PC-9 (cell line): Measurements from ENCODE around the gene SYNPR. TPM values are rescaled to one million over a fixed set of nuclear protein-coding genes. Genes with fewer than 3 reads are reported as not detected.

Experiments
- BruUV-seq: library from RNA; stranded (reverse); fragments of 400-500 nt; replicated peaks from 2 replicates; lab custom pipeline; 2021; lab: Mats Ljungman, UMichigan
- CTCF ChIA-PET: fragments of 300-600 bp; sonication (Branson Sonifier 250); formaldehyde crosslinking; loops from one replicate; lab custom pipeline; 2022; ENCODE audit warnings: antibody characterized with exemption; lab: Charles Lee
- POLR2A ChIA-PET: fragments of 300-600 bp; sonication (Branson Sonifier 250); formaldehyde crosslinking; loops from one replicate; lab custom pipeline; 2022; ENCODE audit warnings: antibody characterized with exemption; ENCODE audit not compliant: unreplicated experiment; lab: Charles Lee
- DNase-seq, 2 experiments: peaks; one replicate each; pipeline versions ENCODE4 v3.0.0 to v3.0.0-alpha.2; 2015 to 2022; ENCODE audit warnings: mixed read lengths in 1 of 2
- H2AFZ ChIP-seq: fragments of 200-600 bp; sonication (generic); 2 replicates; pipeline ENCODE4 v1.8.1; 2017; ENCODE audit warnings: antibody characterized with exemption
- H3F3A ChIP-seq: fragments of 200-600 bp; sonication (generic); 2 replicates; pipeline ENCODE4 v1.8.1; 2017; ENCODE audit warnings: antibody characterized with exemption, mild to moderate bottlenecking, low read depth; ENCODE audit not compliant: insufficient read depth
- H3K27ac ChIP-seq: fragments of 200-600 bp; sonication (generic); 2 replicates; pipeline ENCODE4 v1.6.1; 2016; ENCODE audit warnings: mixed run types
- H3K27me3 ChIP-seq: fragments of 200-600 bp; sonication (generic); 2 replicates; pipeline ENCODE4 v1.6.1; 2016; ENCODE audit warnings: low read depth, mixed run types; ENCODE audit not compliant: insufficient read depth
- H3K36me3 ChIP-seq: fragments of 200-600 bp; sonication (generic); 2 replicates; pipeline ENCODE4 v1.6.1; 2016; ENCODE audit warnings: low read depth, mixed run types
- H3K4me1 ChIP-seq: fragments of 200-600 bp; sonication (generic); replicated peaks from 2 replicates; pipeline ENCODE4 v1.6.1; 2016; ENCODE audit warnings: mixed run types; ENCODE audit not compliant: insufficient read depth
- H3K4me2 ChIP-seq: fragments of 200-600 bp; sonication (generic); 2 replicates; pipeline ENCODE4 v1.6.1; 2017; ENCODE audit warnings: mixed run types
- H3K4me3 ChIP-seq: fragments of 200-600 bp; sonication (generic); 2 replicates; pipeline ENCODE4 v1.6.1; 2016; ENCODE audit warnings: mixed run types
- H3K79me2 ChIP-seq: fragments of 200-600 bp; sonication (generic); 2 replicates; pipeline ENCODE4 v1.6.1; 2017; ENCODE audit warnings: low read depth, mixed run types
- H3K9me2 ChIP-seq: fragments of 200-600 bp; sonication (generic); 2 replicates; pipeline ENCODE4 v1.8.1; 2017; ENCODE audit warnings: mild to moderate bottlenecking; ENCODE audit not compliant: insufficient read depth
- H3K9me3 ChIP-seq: fragments of 200-600 bp; sonication (generic); 2 replicates; pipeline ENCODE4 v1.8.1; 2016; ENCODE audit warnings: low read depth; ENCODE audit not compliant: insufficient read depth
- H4K20me1 ChIP-seq: fragments of 200-600 bp; sonication (generic); 2 replicates; pipeline ENCODE4 v1.8.1; 2017; ENCODE audit not compliant: insufficient read depth
- CTCF ChIP-seq: fragments of 200-600 bp; sonication (generic); conservative IDR thresholded peaks from 2 replicates; pipeline ENCODE4 v1.6.1; 2017; ENCODE audit warnings: mixed run types, antibody characterized with exemption, mild to moderate bottlenecking, moderate library complexity
- EZH2 ChIP-seq: fragments of 200-600 bp; sonication (generic); IDR thresholded peaks from 2 replicates; pipeline ENCODE4 v1.8.0; 2017; ENCODE audit warnings: antibody characterized with exemption, low read depth
- intact Hi-C: fragments of 100-400 bp; cut with micrococcal nuclease; formaldehyde crosslinking; loops from one replicate; pipeline ENCODE4 v1.10.0; 2022; ENCODE audit not compliant: unreplicated experiment
- total RNA-seq: library from RNA; stranded (reverse); gene quantifications from 2 replicates; pipeline ENCODE4 v1.2.3, GENCODE V29; 2021

Gene SYNPR
- total RNA-seq, 1 experiment from 2014 or later: not detected

GRCh38 chr3:63555767-63556166 lies 277.7 kb downstream of the SYNPR start:
- intact Hi-C loops: no loop called here
- no peak for TF ChIP-seq CTCF
- no peak for TF ChIP-seq EZH2
- Histone ChIP-seq H3F3A (no peaks in the 10 kb centered on the region), H3K4me1 (no peaks in the 10 kb centered on the region), H3K4me3 (no peak overlapping the region), H3K9me3 (no peaks in the 10 kb centered on the region), H4K20me1 (no peaks in the 10 kb centered on the region), H2AFZ (no peak overlapping the region), H3K79me2 (no peaks in the 10 kb centered on the region), H3K9me2 (no peaks in the 10 kb centered on the region), H3K27me3 (no peaks in the 10 kb centered on the region), H3K36me3 (no peaks in the 10 kb centered on the region), H3K4me2 (no peak overlapping the region), H3K27ac (no peak overlapping the region)
- POLR2A ChIA-PET: no interaction called here
- no TSS peak for BruUV-seq
- no peak for DNase-seq
- CTCF ChIA-PET: no interaction called here

- no peak for DNase-seq
- H3K4me2 ChIP-seq: no peak overlapping the region
- no peaks in the 10 kb centered on the region for H4K20me1 ChIP-seq
- H3K79me2 ChIP-seq: no peaks in the 10 kb centered on the region
- intact Hi-C loops: no loop called here
- H3K4me1 ChIP-seq: no peaks in the 10 kb centered on the region
- no peak for TF ChIP-seq CTCF
- TF ChIP-seq EZH2: no peak
- H3K36me3 ChIP-seq: no peaks in the 10 kb centered on the region
- no peaks in the 10 kb centered on the region for H3K27me3 ChIP-seq
- no peak overlapping the region for H3K4me3 ChIP-seq
- no peaks in the 10 kb centered on the region for H3F3A ChIP-seq
- POLR2A ChIA-PET: no interaction called here
- no TSS peak for BruUV-seq
- no peak overlapping the region for H3K27ac ChIP-seq
- no peaks in the 10 kb centered on the region for H3K9me2 ChIP-seq
- H3K9me3 ChIP-seq: no peaks in the 10 kb centered on the region
- no peak overlapping the region for H2AFZ ChIP-seq
- CTCF ChIA-PET: no interaction called here
Observed at GRCh38 chr3:63556401-63556800, 278.3 kb downstream of the SYNPR start.

GRCh38 chr3:63557912-63558311 lies 279.8 kb downstream of the SYNPR start:
- TF ChIP-seq EZH2 (no peak), CTCF (no peak)
- no TSS peak for BruUV-seq
- H3K79me2 ChIP-seq: no peaks in the 10 kb centered on the region
- no peaks in the 10 kb centered on the region for H4K20me1 ChIP-seq
- no peak overlapping the region for H2AFZ ChIP-seq
- no peak for DNase-seq
- intact Hi-C loops: no loop called here
- no peaks in the 10 kb centered on the region for H3F3A ChIP-seq
- no peaks in the 10 kb centered on the region for H3K9me2 ChIP-seq
- H3K4me1 ChIP-seq: no peaks in the 10 kb centered on the region
- no peak overlapping the region for H3K4me3 ChIP-seq
- ChIA-PET POLR2A (no interaction called here), CTCF (no interaction called here)
- no peaks in the 10 kb centered on the region for H3K9me3 ChIP-seq
- no peaks in the 10 kb centered on the region for H3K27me3 ChIP-seq
- no peaks in the 10 kb centered on the region for H3K36me3 ChIP-seq
- H3K4me2 ChIP-seq: no peak overlapping the region
- H3K27ac ChIP-seq: no peak overlapping the region
